Stimulated activated naive B cell treated with anti-CD40 and anti-IgM and Interleukin-4, amounts not matched to agents 10 μg/mL and 1 μg/mL and 100 μg/mL, for 72 hours (primary cell): ENCODE measurements around the gene EXD1.
"Not testable (repeated sequence)": the region's sequence is repeated elsewhere in the genome, so short reads cannot be mapped to it uniquely, and the experiment has no call there.

Experiments
- ATAC-seq, 2 donors: fragments of 150-1000 bp; cut with Tn5 transposase; replicated peaks; 2 replicates each; pipeline ENCODE4 v1.10.0; 2021; ENCODE audit warnings: moderate library complexity in 1 of 2
- DNase-seq: peaks from one replicate; pipeline ENCODE4 v3.0.0; 2021
- H3K27ac Mint-ChIP-seq: one replicate; pipeline ENCODE4 v1.8.0; 2022; ENCODE audit warnings: mild to moderate bottlenecking, mixed read lengths
- H3K27me3 Mint-ChIP-seq, 2 donors: one replicate each; pipeline ENCODE4 v1.8.0; 2022; ENCODE audit warnings: mixed read lengths in 2 of 2
- H3K36me3 Mint-ChIP-seq, 2 donors: one replicate each; pipeline ENCODE4 v1.8.0; 2022; ENCODE audit warnings: mixed read lengths in 2 of 2, mild to moderate bottlenecking in 1 of 2
- H3K4me1 Mint-ChIP-seq, 2 donors: one replicate each; pipeline ENCODE4 v1.8.0; 2022; ENCODE audit warnings: mixed read lengths in 2 of 2, mild to moderate bottlenecking in 1 of 2
- H3K4me3 Mint-ChIP-seq, 2 donors: one replicate each; pipeline ENCODE4 v1.8.0; 2022; ENCODE audit warnings: mild to moderate bottlenecking in 2 of 2, mixed read lengths in 2 of 2, moderate library complexity in 1 of 2
- H3K9me3 Mint-ChIP-seq, 2 donors: one replicate each; pipeline ENCODE4 v1.8.0; 2022; ENCODE audit warnings: mixed read lengths in 2 of 2, mild to moderate bottlenecking in 1 of 2

Gene EXD1

GRCh38 chr15:41148065-41148464 lies 82.5 kb downstream of the EXD1 start:
- Mint-ChIP-seq H3K9me3 (peaks cover 0 to 1% of the 10 kb centered on the region in 2 donors), H3K27me3 (no peaks in the 10 kb centered on the region), H3K4me1 (no peaks in the 10 kb centered on the region), H3K36me3 (no peaks in the 10 kb centered on the region), H3K4me3 (no peak overlapping the region), H3K27ac (no peak overlapping the region)
- no peak for DNase-seq
- no peak for ATAC-seq

- no peak overlapping the region for H3K4me3 Mint-ChIP-seq
- H3K27me3 Mint-ChIP-seq: no peaks in the 10 kb centered on the region
- H3K36me3 Mint-ChIP-seq: no peaks in the 10 kb centered on the region
- H3K27ac Mint-ChIP-seq: no peak overlapping the region
- H3K9me3 Mint-ChIP-seq: no peaks in the 10 kb centered on the region
- H3K4me1 Mint-ChIP-seq: no peaks in the 10 kb centered on the region
- no peak for DNase-seq
- no peak for ATAC-seq
Measured at GRCh38 chr15:41139619-41140018, 90.9 kb downstream of the EXD1 start.

GRCh38 chr15:41139112-41139511 lies 91.4 kb downstream of the EXD1 start:
- not testable (repeated sequence) for ATAC-seq, H3K4me1 Mint-ChIP-seq, H3K27ac Mint-ChIP-seq, DNase-seq, H3K27me3 Mint-ChIP-seq, H3K4me3 Mint-ChIP-seq, H3K36me3 Mint-ChIP-seq, H3K9me3 Mint-ChIP-seq

- not testable (repeated sequence) for H3K27ac Mint-ChIP-seq, DNase-seq, ATAC-seq, H3K36me3 Mint-ChIP-seq, H3K4me3 Mint-ChIP-seq, H3K4me1 Mint-ChIP-seq
- Mint-ChIP-seq H3K27me3 (peaks cover 17% of the 10 kb centered on the region in 2 donors), H3K9me3 (peaks cover 0 to 12% of the 10 kb centered on the region in 2 donors)
Measured at GRCh38 chr15:41135580-41135979, 95.0 kb downstream of the EXD1 start.

GRCh38 chr15:41133454-41133853 lies 97.1 kb downstream of the EXD1 start:
- Mint-ChIP-seq H3K27me3 (peaks cover 17% of the 10 kb centered on the region in 2 donors), H3K4me3 (no peak overlapping the region), H3K36me3 (peaks cover 0 to 6% of the 10 kb centered on the region in 2 donors), H3K4me1 (no peaks in the 10 kb centered on the region), H3K9me3 (peaks cover 0 to 12% of the 10 kb centered on the region in 2 donors), H3K27ac (no peak overlapping the region)
- ATAC-seq: no peak
- no peak for DNase-seq
